HTERT RPE-1 (cell line): Measurements from ENCODE around the gene KRT84.
"Not testable (repeated sequence)": the region's sequence is repeated elsewhere in the genome, so short reads cannot be mapped to it uniquely, and the experiment has no call there.

Experiments
- in situ Hi-C: fragments of 300-500 bp; cut with MboI; formaldehyde crosslinking; loops from 4 replicates; pipeline ENCODE4 v1.14.3; 2020; ENCODE audit warnings: low sequenced_read_pairs

KRT84 gene

DNA sequence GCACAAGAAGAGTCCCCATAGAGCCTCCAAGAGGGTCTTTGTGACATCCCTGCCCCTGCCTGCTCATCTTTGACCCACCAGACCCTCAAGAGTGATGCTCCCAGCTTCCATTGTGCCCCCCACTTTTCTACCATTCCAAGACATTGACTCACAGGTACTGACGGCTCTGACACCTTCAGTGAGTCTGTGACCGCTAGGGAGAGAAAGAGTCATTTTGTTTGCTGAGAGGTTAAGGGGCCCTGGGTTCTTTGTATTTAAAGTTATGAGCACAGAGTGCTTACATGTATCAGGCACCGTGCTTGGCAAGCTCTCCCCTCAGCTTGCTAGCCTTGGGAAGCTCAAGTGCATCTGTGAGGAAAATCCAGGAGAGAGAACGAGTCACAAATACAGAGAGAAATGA is 27.8 kb upstream of the KRT84 start:
- in situ Hi-C loops, result no loop called here

DNA sequence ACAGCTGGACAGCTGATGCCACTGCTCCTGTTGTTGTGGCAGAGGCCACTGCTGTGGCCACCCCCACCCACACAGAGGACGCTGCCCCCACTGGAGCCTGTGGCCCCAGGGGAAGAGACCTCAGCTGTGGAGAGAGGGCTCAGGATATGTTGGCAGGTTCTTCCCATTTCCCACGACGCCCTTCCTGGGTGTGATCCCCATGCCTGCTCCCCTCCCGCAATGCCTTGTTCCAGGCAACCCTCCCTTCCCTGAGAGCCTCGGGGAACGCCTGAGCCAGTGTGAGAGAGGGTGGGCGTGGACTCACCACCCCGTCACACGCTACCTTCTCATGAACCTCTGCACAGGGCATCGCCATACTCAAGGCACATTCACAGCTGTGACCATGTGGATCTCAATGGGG is 26.4 kb upstream of the KRT84 start:
- in situ Hi-C loops, result no loop called here

GRCh38 chr12:52410589-52411248 is 25.3 kb upstream of the KRT84 start:
- in situ Hi-C loops, result not testable (repeated sequence)

GRCh38 chr12:52407918-52408317 is 22.5 kb upstream of the KRT84 start:
- in situ Hi-C loops, result no loop called here

DNA sequence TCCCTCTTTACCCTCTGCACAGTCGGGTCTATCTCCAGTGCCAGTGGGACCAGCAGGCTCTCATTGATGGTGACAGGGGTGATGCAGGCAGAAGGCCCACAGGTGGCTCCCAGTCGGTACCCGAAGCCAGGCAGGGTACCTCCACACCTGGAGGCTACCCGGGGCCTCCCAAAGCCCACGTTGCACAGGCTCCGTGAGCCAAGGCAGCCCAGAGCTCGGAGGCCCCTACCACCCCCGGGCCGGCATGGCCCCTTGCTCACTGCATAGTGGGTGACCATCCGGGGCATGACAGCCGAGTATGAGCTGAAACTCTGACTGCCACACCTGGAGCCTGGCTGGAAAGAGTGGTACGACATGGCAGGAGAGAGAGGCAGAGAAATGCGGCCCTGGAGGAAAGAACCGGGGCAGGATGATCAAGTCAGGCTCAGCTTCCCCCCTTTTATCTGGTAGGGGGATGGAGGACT is 20.5 kb upstream of the KRT84 start, which contains the start of gene KRT82:
Gene KRT82 (minus strand): TSS at position 414 of the 464 bp plus-strand sequence. CDS start 58 bp downstream, at position 356.
- in situ Hi-C loops, result no loop called here

DNA sequence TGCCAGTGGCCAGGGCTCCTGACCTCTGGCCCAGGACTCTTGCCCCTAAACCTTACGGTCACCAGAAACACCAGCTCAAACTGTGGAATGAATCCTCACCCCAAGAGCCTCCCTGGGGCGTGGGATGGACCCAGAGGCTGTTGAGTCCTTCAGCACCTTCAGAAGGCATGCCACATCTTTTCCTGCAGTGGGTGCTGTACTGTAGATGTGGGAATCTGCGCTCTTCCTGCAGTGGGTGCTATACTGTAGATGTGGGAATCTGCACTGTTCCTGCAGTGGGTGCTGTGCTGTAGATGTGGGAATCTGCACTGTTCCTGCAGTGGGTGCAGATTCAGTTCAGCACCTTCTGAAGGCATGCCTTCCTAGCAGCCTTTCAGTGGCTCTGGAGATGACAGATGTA is 19.5 kb upstream of the KRT84 start:
- in situ Hi-C loops, result no loop called here

DNA sequence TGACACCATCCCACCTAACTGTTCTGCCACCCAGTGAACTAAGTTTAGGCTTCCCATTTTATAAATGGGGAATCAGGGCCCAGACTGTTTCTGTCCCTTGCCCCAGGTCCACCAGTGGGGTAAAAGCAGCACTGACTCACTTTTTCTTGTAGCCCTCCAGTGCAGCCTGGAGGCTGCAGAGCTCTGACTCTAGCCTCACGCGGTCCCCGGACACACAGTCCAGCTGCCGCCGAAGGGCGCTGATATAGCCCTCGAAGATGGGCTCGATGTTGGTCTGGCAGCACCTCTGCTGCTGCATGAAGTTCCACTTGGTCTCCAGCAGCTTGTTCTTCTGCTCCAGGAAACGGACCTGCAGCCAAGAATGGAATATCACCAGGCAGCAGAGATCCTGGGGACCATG is 18.1 kb upstream of the KRT84 start:
- in situ Hi-C loops, result no loop called here

DNA sequence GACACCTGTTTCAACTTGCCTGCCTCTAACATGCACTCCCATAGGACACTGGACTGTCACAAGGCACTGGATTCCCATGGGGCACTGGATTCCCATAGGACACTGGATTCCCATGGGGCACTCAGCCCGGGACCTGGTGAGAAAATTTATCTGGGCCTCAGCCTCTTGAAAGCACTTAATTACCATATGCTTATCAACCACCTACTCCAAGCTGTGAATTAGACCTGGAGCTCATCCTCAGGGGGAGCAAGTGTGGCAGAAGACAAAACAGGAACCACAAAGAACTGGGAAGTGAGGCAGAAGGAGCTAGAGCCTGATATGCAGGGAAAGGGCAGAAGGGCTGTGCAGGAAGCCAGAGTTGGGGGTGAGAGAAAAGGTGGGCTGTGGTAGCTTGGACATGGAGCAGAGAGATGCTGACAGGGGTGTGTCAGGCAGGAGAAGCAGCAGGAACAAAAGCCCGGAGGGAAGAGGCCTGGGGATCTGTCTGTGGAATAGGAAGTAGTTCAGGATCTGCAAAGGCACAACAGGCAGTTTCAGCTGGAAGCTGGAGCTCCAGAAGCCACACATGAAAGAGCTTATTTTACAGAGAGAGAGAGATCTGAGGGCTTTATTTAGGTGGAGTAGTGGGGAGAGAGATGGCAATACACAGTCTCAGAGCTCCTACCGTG is 17.6 kb upstream of the KRT84 start:
- in situ Hi-C loops, result no loop called here

GRCh38 chr12:52402377-52402776 is 16.9 kb upstream of the KRT84 start:
- in situ Hi-C loops, result no loop called here

DNA sequence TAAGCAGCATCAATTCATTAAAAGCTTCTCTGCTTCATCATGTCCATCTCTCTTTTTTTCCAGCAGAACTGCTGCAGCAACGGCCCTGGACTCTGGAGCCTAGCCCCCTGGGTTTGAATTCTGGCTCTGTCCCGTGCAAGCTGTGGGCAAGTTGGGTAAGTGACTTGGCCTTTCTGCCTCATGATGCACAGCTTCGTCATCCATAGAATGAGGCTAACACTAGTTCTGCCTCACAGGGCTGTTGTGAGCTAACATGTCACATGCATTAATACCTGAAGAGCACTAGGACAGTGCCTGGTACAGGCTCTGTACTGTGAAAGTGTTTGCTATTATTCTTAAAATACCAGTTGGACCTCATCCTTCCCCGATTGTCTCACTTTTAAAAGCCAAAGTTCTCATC is 16.5 kb upstream of the KRT84 start:
- in situ Hi-C loops, result no loop called here

DNA sequence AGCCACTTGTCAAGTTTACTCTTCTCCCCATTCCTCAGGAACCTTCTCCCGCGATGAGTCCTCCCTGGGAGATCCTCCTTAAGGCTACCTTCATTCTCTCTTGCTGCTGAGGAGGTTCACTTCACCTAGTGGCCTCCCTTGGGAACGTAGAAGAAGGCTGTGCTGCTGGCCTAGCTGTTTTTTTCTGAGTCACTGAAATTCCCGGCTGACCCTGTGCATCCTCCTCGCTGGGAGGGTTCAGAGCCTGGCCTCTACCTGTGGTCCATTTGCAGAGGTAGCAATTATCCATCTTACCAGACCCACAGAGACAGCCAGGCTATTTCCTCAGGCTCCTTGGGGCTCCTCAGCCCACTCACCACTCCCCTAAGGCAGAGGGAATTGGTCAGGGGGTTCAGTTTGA is 16.1 kb upstream of the KRT84 start:
- in situ Hi-C loops, result no loop called here

GRCh38 chr12:52400906-52401305 is 15.5 kb upstream of the KRT84 start:
- in situ Hi-C loops, result no loop called here

DNA sequence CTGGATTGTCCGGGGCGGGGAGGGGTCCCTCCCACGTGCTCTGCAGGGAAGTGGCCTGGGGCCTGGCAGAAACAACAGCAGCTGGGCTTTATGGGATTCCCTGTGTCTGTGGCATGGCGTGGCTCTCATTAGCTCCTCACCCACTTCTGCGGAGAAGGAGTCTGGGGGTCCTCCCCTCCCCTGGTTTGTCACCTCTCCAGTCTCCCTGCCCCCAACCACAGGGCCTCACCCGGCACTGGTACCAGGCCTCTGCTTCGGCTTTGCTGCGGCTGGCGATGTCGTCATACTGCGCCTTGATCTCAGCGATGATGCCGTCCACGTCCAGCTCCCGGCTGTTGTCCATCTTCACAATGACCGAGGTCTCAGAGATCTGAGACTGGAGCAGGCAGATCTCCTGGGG is 14.3 kb upstream of the KRT84 start:
- in situ Hi-C loops, result no loop called here

GRCh38 chr12:52398176-52398575 is 12.7 kb upstream of the KRT84 start:
- in situ Hi-C loops, result no loop called here

DNA sequence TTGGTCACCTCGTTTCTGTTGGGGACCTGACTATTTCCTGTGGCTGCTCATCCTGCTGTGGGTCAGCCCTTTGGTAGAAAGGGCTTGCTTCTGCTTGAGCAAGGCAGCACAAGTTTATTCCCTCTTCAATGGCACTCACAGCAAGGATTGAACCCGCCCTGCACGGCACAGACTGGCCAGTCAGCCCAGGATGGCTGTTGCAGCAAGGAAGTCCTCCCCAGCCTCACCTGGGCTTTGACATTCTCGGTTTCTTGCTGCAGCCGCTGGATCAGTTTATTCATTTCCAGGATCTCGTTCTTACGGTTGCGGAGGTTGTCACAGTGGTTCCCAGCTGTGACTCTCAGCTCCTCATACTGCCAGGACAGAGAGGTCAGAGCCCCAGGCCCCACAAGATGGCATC is 11.2 kb upstream of the KRT84 start:
- in situ Hi-C loops, result no loop called here

GRCh38 chr12:52395761-52396434 is 10.4 kb upstream of the KRT84 start:
- in situ Hi-C loops, result no loop called here

GRCh38 chr12:52394836-52395405 is 9.5 kb upstream of the KRT84 start:
- in situ Hi-C loops, result no loop called here

- in situ Hi-C loops, result no loop called here
These were observed 7.1 kb upstream of the KRT84 start for GRCh38 chr12:52392465-52393007.

- in situ Hi-C loops, result no loop called here
These were observed 6.2 kb upstream of the KRT84 start for GRCh38 chr12:52391618-52392002.

GRCh38 chr12:52390739-52391617 is 5.5 kb upstream of the KRT84 start:
- in situ Hi-C loops, result no loop called here
